Neural progenitor cell (in vitro differentiated cells): ENCODE measurements around the gene TTLL9. TPM values are rescaled to one million over a fixed set of nuclear protein-coding genes. Genes with fewer than 3 reads are reported as not detected.

Experiments
- DNase-seq: peaks from one replicate; pipeline ENCODE4 v3.0.0-alpha.2; 2016; ENCODE audit warnings: low spot score
- H2AFZ ChIP-seq: fragments of 200-600 bp; sonication (generic); replicated peaks from 2 replicates; pipeline ENCODE4 v1.6.1; 2016; ENCODE audit warnings: antibody characterized with exemption
- H3F3A ChIP-seq: fragments of 200-600 bp; sonication (generic); 2 replicates; pipeline ENCODE4 v1.6.1; 2016; ENCODE audit warnings: antibody characterized with exemption, low read depth
- H3K27ac ChIP-seq: fragments of 200-600 bp; sonication (generic); 2 replicates; pipeline ENCODE4 v1.5.1; 2016; ENCODE audit warnings: mild to moderate bottlenecking
- H3K27me3 ChIP-seq: fragments of 200-600 bp; sonication (generic); 2 replicates; pipeline ENCODE4 v1.6.1; 2016; ENCODE audit warnings: mild to moderate bottlenecking, moderate library complexity
- H3K36me3 ChIP-seq: fragments of 200-600 bp; sonication (generic); 2 replicates; pipeline ENCODE4 v1.5.1; 2016
- H3K4me1 ChIP-seq: fragments of 200-600 bp; sonication (generic); 2 replicates; pipeline ENCODE4 v1.6.1; 2016; ENCODE audit warnings: mixed run types
- H3K4me2 ChIP-seq: fragments of 200-600 bp; sonication (generic); 2 replicates; pipeline ENCODE4 v1.6.1; 2016
- H3K4me3 ChIP-seq: fragments of 200-600 bp; sonication (generic); 2 replicates; pipeline ENCODE4 v1.5.1; 2016
- H3K79me2 ChIP-seq: fragments of 200-600 bp; sonication (generic); 2 replicates; pipeline ENCODE4 v1.6.1; 2016; ENCODE audit warnings: low read depth
- H3K9ac ChIP-seq: fragments of 200-600 bp; sonication (generic); 2 replicates; pipeline ENCODE4 v1.6.1; 2016
- H3K9me3 ChIP-seq: fragments of 200-600 bp; sonication (generic); 2 replicates; pipeline ENCODE4 v1.5.1; 2016; ENCODE audit warnings: low read depth
- H4K20me1 ChIP-seq: fragments of 200-600 bp; sonication (generic); 2 replicates; pipeline ENCODE4 v1.6.1; 2016; ENCODE audit warnings: low read depth
- H3K27ac Mint-ChIP-seq: 3 replicates; pipeline ENCODE4 v1.8.0; 2021; ENCODE audit warnings: mixed read lengths
- H3K27me3 Mint-ChIP-seq: 2 replicates; pipeline ENCODE4 v1.8.0; 2022; ENCODE audit warnings: low read depth, mild to moderate bottlenecking, inconsistent platforms, moderate library complexity, mixed read lengths; ENCODE audit not compliant: insufficient read depth
- H3K36me3 Mint-ChIP-seq: 3 replicates; pipeline ENCODE4 v1.8.0; 2021; ENCODE audit warnings: mixed read lengths
- H3K4me1 Mint-ChIP-seq: 3 replicates; pipeline ENCODE4 v1.8.0; 2021; ENCODE audit warnings: mixed read lengths
- H3K4me3 Mint-ChIP-seq: 3 replicates; pipeline ENCODE4 v1.8.0; 2021; ENCODE audit warnings: mild to moderate bottlenecking, moderate library complexity, mixed read lengths
- H3K9me3 Mint-ChIP-seq: 3 replicates; pipeline ENCODE4 v1.8.0; 2020; ENCODE audit warnings: mixed read lengths
- EZH2 ChIP-seq: fragments of 200-600 bp; sonication (generic); IDR thresholded peaks from 2 replicates; pipeline ENCODE4 v1.6.1; 2017; ENCODE audit warnings: antibody characterized with exemption, mild to moderate bottlenecking, moderate library complexity
- EZH2phosphoT487 ChIP-seq: fragments of 200-600 bp; sonication (generic); IDR thresholded peaks from 2 replicates; pipeline ENCODE4 v1.6.1; 2017; ENCODE audit warnings: antibody characterized with exemption
- total RNA-seq: library from RNA; depleted of rRNA; stranded (reverse); fragments of >200 nt; gene quantifications from 2 replicates; pipeline ENCODE4 v1.2.3, GENCODE V29; 2015; ENCODE audit warnings: low replicate concordance
- TF ChIP-seq, protein P1 (sequence below): fragments of 200-600 bp; sonication (generic); IDR thresholded peaks from 2 replicates; pipeline ENCODE4 v1.5.1; 2017; ENCODE audit warnings: antibody characterized with exemption, mild to moderate bottlenecking

The TTLL9 gene
- total RNA-seq, 1 donor from 2014 or later: not detected

DNA sequence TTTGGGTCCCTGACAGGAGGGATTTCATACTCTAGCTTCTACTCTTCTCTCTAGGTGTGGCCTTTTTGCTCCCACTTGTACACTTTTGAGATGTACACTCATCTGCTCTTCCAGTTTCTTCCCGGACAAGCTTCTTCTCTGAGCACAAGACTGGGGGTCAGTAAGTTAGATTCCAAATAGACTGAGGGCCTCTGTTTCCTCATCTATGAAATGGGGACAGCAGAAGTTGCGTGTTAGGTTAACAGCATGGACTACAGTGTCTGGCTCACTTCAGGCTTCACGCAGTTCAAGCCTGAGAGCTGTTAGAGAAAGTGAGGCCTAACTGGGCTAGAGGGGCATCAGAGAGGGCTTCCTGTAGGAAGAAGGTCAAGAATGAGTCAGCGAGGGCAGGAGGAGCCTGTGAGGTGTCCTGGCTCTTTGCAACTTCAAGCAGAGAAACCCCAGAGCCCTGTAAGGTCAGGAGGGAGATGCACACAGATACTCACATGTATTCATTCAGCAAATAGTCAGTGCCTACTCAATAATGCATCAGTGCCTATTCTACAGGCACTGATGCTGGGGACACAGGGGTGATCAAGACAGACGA is 118.1 kb downstream of the TTLL9 start:
- no peak overlapping the region for H3K4me2 ChIP-seq
- peak overlapping the region; percentile 30 for H3K27ac Mint-ChIP-seq
- H3K9me3 Mint-ChIP-seq: no peaks in the 10 kb centered on the region
- H3K27me3 Mint-ChIP-seq: peaks cover 4% of the 10 kb centered on the region
- no peak for DNase-seq
- no peaks in the 10 kb centered on the region for H3K36me3 Mint-ChIP-seq
- no peaks in the 10 kb centered on the region for H3K36me3 ChIP-seq
- no peak overlapping the region for H3K4me3 ChIP-seq
- no peak overlapping the region for H3K4me3 Mint-ChIP-seq
- no peaks in the 10 kb centered on the region for H3K9me3 ChIP-seq
- H3K4me1 Mint-ChIP-seq: no peaks in the 10 kb centered on the region
- TF ChIP-seq, protein P1, sequence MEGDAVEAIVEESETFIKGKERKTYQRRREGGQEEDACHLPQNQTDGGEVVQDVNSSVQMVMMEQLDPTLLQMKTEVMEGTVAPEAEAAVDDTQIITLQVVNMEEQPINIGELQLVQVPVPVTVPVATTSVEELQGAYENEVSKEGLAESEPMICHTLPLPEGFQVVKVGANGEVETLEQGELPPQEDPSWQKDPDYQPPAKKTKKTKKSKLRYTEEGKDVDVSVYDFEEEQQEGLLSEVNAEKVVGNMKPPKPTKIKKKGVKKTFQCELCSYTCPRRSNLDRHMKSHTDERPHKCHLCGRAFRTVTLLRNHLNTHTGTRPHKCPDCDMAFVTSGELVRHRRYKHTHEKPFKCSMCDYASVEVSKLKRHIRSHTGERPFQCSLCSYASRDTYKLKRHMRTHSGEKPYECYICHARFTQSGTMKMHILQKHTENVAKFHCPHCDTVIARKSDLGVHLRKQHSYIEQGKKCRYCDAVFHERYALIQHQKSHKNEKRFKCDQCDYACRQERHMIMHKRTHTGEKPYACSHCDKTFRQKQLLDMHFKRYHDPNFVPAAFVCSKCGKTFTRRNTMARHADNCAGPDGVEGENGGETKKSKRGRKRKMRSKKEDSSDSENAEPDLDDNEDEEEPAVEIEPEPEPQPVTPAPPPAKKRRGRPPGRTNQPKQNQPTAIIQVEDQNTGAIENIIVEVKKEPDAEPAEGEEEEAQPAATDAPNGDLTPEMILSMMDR: no peak
- TF ChIP-seq EZH2phosphoT487 (no peak), EZH2 (no peak)
- H3K4me1 ChIP-seq: peaks cover 1% of the 10 kb centered on the region
- peaks cover under 1% of the 10 kb centered on the region for H3F3A ChIP-seq
- no peaks in the 10 kb centered on the region for H3K79me2 ChIP-seq
- peaks cover 20% of the 10 kb centered on the region for H3K27me3 ChIP-seq
- H4K20me1 ChIP-seq: no peaks in the 10 kb centered on the region
- no peak overlapping the region for H3K27ac ChIP-seq
- H2AFZ ChIP-seq: no peak overlapping the region
- no peak overlapping the region for H3K9ac ChIP-seq

DNA sequence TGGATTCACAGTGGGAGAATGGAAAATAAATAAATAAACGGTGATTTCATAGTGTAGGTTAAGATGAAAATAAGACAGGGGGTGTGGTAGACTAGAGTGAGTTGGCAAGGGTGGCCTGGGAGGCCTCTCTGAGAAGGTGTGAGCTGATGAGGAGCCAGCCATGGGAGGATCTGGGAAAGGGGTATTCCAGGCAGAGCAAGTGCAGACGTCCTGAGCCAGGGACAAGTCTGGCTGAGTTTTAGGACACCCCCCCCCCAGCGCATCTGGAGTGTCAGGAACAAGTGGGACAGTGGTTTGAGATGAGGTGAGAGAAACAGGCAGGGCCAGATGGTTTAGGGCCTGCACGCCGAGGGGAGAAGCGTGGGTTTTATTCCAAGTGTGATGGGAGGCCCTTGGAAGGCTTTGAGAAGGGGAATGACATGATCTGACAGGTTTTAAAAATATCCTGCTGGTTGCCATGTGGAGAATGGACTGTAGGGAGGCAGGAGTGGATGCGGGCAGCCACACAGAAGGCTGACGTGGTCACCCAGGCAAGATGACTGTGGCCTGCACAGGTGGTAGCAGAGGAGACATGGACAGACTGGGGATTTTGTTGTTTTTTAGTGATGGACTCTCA is 118.7 kb downstream of the TTLL9 start:
- DNase-seq: no peak
- peak overlapping the region; percentile 16 for H3K27ac Mint-ChIP-seq
- H3K36me3 ChIP-seq: no peaks in the 10 kb centered on the region
- no peak overlapping the region for H3K4me2 ChIP-seq
- peaks cover 9% of the 10 kb centered on the region for H3K27me3 Mint-ChIP-seq
- no peak overlapping the region for H3K9ac ChIP-seq
- H3K9me3 Mint-ChIP-seq: no peaks in the 10 kb centered on the region
- H3K4me1 Mint-ChIP-seq: no peaks in the 10 kb centered on the region
- TF ChIP-seq EZH2 (no peak), EZH2phosphoT487 (no peak)
- TF ChIP-seq, protein P1: no peak
- H4K20me1 ChIP-seq: peaks cover 3% of the 10 kb centered on the region
- H2AFZ ChIP-seq: no peak overlapping the region
- peak overlapping the region; percentile 22 for H3K4me3 Mint-ChIP-seq
- no peaks in the 10 kb centered on the region for H3K79me2 ChIP-seq
- no peaks in the 10 kb centered on the region for H3K36me3 Mint-ChIP-seq
- H3F3A ChIP-seq: peaks cover 7% of the 10 kb centered on the region
- H3K27ac ChIP-seq: no peak overlapping the region
- H3K4me1 ChIP-seq: peaks cover 5% of the 10 kb centered on the region
- peaks cover 26% of the 10 kb centered on the region for H3K27me3 ChIP-seq
- no peak overlapping the region for H3K4me3 ChIP-seq
- H3K9me3 ChIP-seq: no peaks in the 10 kb centered on the region

DNA sequence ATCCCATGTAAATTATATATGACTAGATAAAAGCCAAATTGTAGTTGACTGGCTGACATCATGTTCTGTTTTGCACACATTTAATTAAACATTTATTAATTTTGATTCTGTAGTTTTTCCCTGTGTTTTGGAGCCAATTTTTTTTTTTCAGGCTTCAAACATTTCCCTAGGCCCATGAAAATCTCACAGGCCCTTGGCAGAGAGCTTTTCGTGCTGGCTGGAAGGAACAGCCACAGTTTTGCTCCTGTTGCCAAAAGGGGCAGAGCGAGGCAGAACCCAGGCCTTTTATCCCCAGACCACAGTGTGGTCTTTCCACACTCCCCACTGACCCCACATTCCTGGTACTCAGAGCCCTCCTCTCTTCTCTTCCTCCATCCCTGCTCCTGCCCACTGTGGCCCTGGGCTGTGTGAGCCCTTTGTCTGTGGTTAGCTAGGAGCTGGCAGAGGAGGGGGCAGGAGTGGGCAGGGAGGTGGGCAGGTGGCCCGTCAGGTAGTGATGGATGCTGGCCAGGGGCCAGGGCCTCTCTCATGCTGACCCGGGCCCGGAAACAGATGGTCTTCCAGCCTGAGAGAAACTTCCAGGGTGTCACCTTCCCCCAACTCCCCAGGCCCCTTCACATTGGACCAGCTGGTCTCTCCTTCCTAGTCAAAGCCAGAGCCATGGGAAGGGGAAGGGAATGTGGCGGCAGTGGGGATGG is 120.4 kb downstream of the TTLL9 start:
- TF ChIP-seq, protein P1: no peak
- TF ChIP-seq EZH2phosphoT487: no peak
- no peak for TF ChIP-seq EZH2
- H3K27ac Mint-ChIP-seq: no peak overlapping the region
- H3K27ac ChIP-seq: no peak overlapping the region
- H3K9me3 ChIP-seq: no peaks in the 10 kb centered on the region
- no peak overlapping the region for H3K4me3 Mint-ChIP-seq
- H3K4me2 ChIP-seq: no peak overlapping the region
- H3K36me3 ChIP-seq: no peaks in the 10 kb centered on the region
- H3K27me3 ChIP-seq: peaks cover 43% of the 10 kb centered on the region
- H3K4me3 ChIP-seq: no peak overlapping the region
- H2AFZ ChIP-seq: no peak overlapping the region
- H3K79me2 ChIP-seq: no peaks in the 10 kb centered on the region
- H3F3A ChIP-seq: peaks cover 12% of the 10 kb centered on the region
- H3K4me1 Mint-ChIP-seq: no peaks in the 10 kb centered on the region
- no peak overlapping the region for H3K9ac ChIP-seq
- H3K27me3 Mint-ChIP-seq: peaks cover 17% of the 10 kb centered on the region
- H4K20me1 ChIP-seq: peaks cover 6% of the 10 kb centered on the region
- DNase-seq: no peak
- H3K36me3 Mint-ChIP-seq: no peaks in the 10 kb centered on the region
- peaks cover 10% of the 10 kb centered on the region for H3K4me1 ChIP-seq
- H3K9me3 Mint-ChIP-seq: no peaks in the 10 kb centered on the region
